ENCODE results near the gene ASB11.
A peak's percentile ranks its signal among the peaks of the same experiment; 100 is the strongest.

ASB11 gene

DNA sequence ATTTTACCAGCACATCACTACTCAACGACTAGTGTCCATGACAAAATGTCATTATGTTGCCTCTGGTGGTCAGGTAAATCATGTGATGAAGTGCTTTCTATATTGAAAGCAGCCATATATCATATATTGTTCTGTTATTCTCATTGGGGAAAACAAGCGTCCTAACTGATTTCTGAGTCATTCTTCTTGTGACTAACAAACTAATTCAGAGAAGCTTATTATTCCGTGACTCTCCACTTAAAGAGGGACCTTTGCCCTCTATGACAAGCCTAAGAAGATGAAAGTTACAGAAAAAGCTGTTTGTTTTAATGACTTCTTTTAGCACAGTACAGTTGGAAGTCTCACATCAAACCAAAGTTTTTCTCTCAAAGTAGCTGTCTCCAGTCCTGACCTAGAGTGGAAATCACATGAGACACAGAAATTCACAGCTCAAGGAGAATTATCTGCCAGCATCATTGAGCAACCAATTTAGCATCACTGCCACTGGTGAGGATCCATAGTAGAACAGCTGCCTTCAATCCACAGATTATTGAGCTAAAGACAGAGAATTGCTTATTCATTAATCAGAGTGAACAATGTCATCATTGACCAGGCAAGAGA lies 81.9 kb downstream of the ASB11 start:
- DNase-seq (ENCODE audit: low read depth, low spot score) = peak; percentile 9

Measured in astrocyte of the hippocampus (primary cell).